Measurements from ENCODE around the gene ADK. TPM values are rescaled to one million over a fixed set of nuclear protein-coding genes. Genes with fewer than 3 reads are reported as not detected.

The ADK gene
- total and polyA plus RNA-seq, 2 donors (not counting 3 experiments of a cell fraction or from before 2014, with no cell fraction given), result 11.7 to 46.5 TPM

GRCh38 chr10:74263996-74264395 is 113.0 kb downstream of the ADK start:
- Histone ChIP-seq H3K79me2 (ENCODE audit: control insufficient read depth, insufficient read depth, low read length) (peaks cover 44% of the 10 kb centered on the region), H3K36me3 (ENCODE audit: control insufficient read depth in 2 of 2, extremely low read depth in 1 of 2, insufficient read depth in 2 of 2, low read length in 2 of 2) (no peaks in the 10 kb centered on the region), H3K4me3 (replicated peaks in 1 of 3; ENCODE audit: insufficient read depth in 1 of 3, low read depth in 1 of 3, low read length in 3 of 3) (no peak overlapping the region), H3K27ac (ENCODE audit: insufficient read depth, low read depth, low read length) (no peak overlapping the region), H3K9me1 (replicated peaks; ENCODE audit: control insufficient read depth, extremely low read depth, insufficient read depth, low read length) (no peaks in the 10 kb centered on the region), H3K27me3 (ENCODE audit: control insufficient read depth in 2 of 2, insufficient read depth in 2 of 2, low read length in 2 of 2) (no peaks in the 10 kb centered on the region), H4K20me1 (replicated peaks; ENCODE audit: control insufficient read depth, extremely low read depth, insufficient read depth, low read length) (no peaks in the 10 kb centered on the region), H3K4me2 (ENCODE audit: insufficient read depth, low read length) (no peak overlapping the region), H3K9me3 (replicated peaks; ENCODE audit: control insufficient read depth, insufficient read depth, low read length) (no peaks in the 10 kb centered on the region), H3K9ac (replicated peaks; ENCODE audit: extremely low read depth, insufficient read depth, low read length) (no peak overlapping the region), H3K4me1 (ENCODE audit: control insufficient read depth, extremely low read depth, insufficient read depth, low read length) (peaks cover 2% of the 10 kb centered on the region), H2AFZ (ENCODE audit: low read depth, low read length) (no peak overlapping the region)
- DNase-seq (ENCODE audit: low read depth, low spot score) (no peak), FAIRE-seq (no peak)
- BruUV-seq (replicated peaks), result no TSS peak
- TF ChIP-seq EZH2 (IDR thresholded peaks at IDR 0.05; ENCODE audit: borderline replicate concordance, low read depth, low read length, severe bottlenecking), result no peak
- no peak for TF ChIP-seq MYC (IDR thresholded peaks at IDR 0.05; ENCODE audit: low read depth, low read length)
- no peak for TF ChIP-seq JUN (IDR thresholded peaks at IDR 0.05; ENCODE audit: borderline replicate concordance, insufficient read depth, insufficient read length, low read depth)
- no peak for TF ChIP-seq POLR2AphosphoS5 (IDR thresholded peaks at IDR 0.05; ENCODE audit: insufficient read depth, low read depth, low read length)
- TF ChIP-seq MAX (IDR thresholded peaks at IDR 0.05; ENCODE audit: insufficient read depth, insufficient read length), result no peak
- no peak for TF ChIP-seq FOS (IDR thresholded peaks at IDR 0.05; ENCODE audit: borderline replicate concordance, insufficient read depth, low read length)
- TF ChIP-seq CTCF (IDR thresholded peaks at IDR 0.05; ENCODE audit: extremely low read depth in 1 of 2, insufficient read depth in 1 of 2, low read depth in 1 of 2, low read length in 2 of 2), result no peak
- no peak for TF ChIP-seq POLR2A (IDR thresholded peaks at IDR 0.05; ENCODE audit: low read depth, low read length)
- TF ChIP-seq GATA2 (IDR thresholded peaks at IDR 0.05; ENCODE audit: insufficient read depth, insufficient read length, low read depth, low read length), result no peak
- intact Hi-C loops (cut with micrococcal nuclease), result no loop called here
- ChIA-PET POLR2A (no interaction called here), CTCF (no interaction called here)
- dilution Hi-C loops (cut with MboI; ENCODE audit: extremely low pct_ligation_motif_present, low sequenced_read_pairs), result no loop called here

Data from endothelial cell of umbilical vein (primary cell).